Measurements from ENCODE around the gene CFAP77. TPM values are rescaled to one million over a fixed set of nuclear protein-coding genes. Genes with fewer than 3 reads are reported as not detected.

The CFAP77 gene
- total RNA-seq, 2 donors from 2014 or later: not detected

DNA sequence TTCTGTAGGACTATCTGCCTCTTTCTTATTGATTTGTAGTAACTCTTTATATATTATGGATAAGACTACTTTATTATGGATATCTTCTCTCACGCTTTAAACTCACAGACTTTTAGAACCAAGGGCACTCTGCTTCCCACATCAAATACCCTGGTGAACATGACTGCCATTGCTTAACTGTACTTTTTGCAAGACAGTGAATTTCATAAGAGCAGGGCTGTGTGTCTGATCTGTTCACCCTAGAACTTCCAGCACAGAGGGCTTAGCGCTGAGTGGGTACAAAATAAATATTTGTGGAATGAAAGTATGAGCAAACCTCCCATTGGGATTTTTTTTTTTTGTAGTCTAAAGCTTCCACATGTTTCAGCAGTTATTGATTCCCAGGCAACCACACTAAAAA is 84.8 kb downstream of the CFAP77 start:
- TF ChIP-seq, protein P1, sequence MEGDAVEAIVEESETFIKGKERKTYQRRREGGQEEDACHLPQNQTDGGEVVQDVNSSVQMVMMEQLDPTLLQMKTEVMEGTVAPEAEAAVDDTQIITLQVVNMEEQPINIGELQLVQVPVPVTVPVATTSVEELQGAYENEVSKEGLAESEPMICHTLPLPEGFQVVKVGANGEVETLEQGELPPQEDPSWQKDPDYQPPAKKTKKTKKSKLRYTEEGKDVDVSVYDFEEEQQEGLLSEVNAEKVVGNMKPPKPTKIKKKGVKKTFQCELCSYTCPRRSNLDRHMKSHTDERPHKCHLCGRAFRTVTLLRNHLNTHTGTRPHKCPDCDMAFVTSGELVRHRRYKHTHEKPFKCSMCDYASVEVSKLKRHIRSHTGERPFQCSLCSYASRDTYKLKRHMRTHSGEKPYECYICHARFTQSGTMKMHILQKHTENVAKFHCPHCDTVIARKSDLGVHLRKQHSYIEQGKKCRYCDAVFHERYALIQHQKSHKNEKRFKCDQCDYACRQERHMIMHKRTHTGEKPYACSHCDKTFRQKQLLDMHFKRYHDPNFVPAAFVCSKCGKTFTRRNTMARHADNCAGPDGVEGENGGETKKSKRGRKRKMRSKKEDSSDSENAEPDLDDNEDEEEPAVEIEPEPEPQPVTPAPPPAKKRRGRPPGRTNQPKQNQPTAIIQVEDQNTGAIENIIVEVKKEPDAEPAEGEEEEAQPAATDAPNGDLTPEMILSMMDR (IDR thresholded peaks at IDR 0.05): no peak
- H3K4me1 ChIP-seq (ENCODE audit: control insufficient read depth in 1 of 2, low read depth in 2 of 2): no peaks in the 10 kb centered on the region
- no peaks in the 10 kb centered on the region for H3K9me3 ChIP-seq
- ATAC-seq (ENCODE audit: insufficient number of reproducible peaks, low FRiP score, low read depth) (no peak), DNase-seq (ENCODE audit: low spot score) (no peak)
- no peak overlapping the region for H3K27ac ChIP-seq
- H3K36me3 ChIP-seq: no peaks in the 10 kb centered on the region
- no peaks in the 10 kb centered on the region for H3K27me3 ChIP-seq (replicated peaks; ENCODE audit: insufficient read depth)
- no peak overlapping the region for H3K4me3 ChIP-seq

DNA sequence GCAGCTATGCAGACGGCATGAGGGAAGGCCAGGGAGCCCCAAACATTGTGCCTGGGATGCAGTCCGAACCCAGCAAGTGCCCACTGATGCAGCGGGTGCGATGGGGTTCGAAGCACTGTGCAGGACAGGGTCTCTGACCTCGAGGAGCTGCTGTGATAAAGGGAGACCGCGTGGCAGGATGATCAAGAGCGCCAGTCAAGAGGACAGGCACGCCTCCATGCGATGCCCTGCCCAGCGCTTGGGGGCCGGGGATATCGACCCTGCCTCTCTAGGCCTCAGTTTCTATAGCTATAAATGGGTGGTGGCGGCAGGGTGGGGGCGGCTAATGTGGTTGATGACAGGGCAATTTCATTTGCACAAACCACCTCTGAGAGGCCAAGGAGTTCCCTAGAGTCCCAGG is 87.7 kb downstream of the CFAP77 start:
- H3K4me3 ChIP-seq: no peak overlapping the region
- TF ChIP-seq, protein P1 (IDR thresholded peaks at IDR 0.05): no peak
- no peak for ATAC-seq (ENCODE audit: insufficient number of reproducible peaks, low FRiP score, low read depth)
- H3K9me3 ChIP-seq: no peaks in the 10 kb centered on the region
- H3K27me3 ChIP-seq (replicated peaks; ENCODE audit: insufficient read depth): no peaks in the 10 kb centered on the region
- no peak for DNase-seq (ENCODE audit: low spot score)
- H3K27ac ChIP-seq: no peak overlapping the region
- no peaks in the 10 kb centered on the region for H3K36me3 ChIP-seq
- no peaks in the 10 kb centered on the region for H3K4me1 ChIP-seq (ENCODE audit: control insufficient read depth in 1 of 2, low read depth in 2 of 2)

DNA sequence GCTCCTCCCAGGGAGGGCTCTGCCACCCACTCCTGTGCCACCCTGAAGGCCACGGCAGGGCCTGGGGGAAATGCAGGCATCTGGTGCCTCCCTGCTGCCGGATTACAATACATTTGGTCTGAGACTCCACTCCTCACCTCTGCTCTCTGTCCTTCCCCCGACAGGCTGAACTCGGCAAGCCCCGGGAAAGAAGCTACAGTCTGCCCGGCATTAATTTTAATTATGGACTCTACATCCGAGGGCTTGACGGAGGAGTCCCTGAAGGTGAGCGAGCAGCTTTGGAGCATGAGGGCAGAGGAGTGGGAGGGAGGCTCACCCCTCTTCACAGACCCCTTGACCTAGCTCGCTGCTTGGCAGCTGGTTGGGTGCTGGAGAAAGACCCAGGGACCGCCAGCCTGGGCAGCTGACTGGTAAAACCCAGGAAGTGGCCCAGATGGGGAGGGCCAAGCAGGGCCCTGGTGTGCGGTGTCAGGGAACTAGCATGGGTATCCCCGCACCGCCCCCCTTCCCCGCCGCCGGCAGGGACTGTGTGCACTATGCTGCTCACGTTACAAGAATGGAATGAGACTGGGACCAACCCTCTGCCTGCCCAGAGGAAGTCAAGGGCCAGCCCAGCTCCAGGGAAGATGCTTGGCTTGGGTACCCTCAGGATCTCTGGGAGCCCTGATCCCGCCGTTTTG is 88.7 kb downstream of the CFAP77 start:
- TF ChIP-seq, protein P1 (IDR thresholded peaks at IDR 0.05): no peak
- no peaks in the 10 kb centered on the region for H3K27me3 ChIP-seq (replicated peaks; ENCODE audit: insufficient read depth)
- no peak overlapping the region for H3K4me3 ChIP-seq
- DNase-seq (ENCODE audit: low spot score): no peak
- no peaks in the 10 kb centered on the region for H3K9me3 ChIP-seq
- H3K27ac ChIP-seq: no peak overlapping the region
- no peaks in the 10 kb centered on the region for H3K36me3 ChIP-seq
- no peaks in the 10 kb centered on the region for H3K4me1 ChIP-seq (ENCODE audit: control insufficient read depth in 1 of 2, low read depth in 2 of 2)
- no peak for ATAC-seq (ENCODE audit: insufficient number of reproducible peaks, low FRiP score, low read depth)

DNA sequence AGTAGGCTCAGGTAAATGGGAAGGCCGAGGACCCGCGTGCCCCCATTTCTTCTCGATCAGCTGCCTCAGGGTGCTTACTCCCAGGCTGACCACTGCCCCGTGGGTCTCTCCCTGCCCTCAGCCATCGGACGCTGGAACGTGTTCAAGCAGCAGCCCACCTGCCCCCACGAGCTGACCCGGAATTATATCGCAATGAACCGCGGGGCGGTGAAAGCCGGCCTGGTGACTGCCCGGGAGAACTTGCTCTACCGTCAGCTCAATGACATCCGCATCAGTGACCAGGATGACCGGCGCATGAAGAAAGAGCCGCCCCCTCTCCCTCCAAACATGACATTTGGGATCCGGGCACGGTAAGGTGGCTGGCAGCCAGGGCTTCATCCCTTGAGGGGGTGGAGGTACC is 89.2 kb downstream of the CFAP77 start:
- Histone ChIP-seq H3K9me3 (no peaks in the 10 kb centered on the region), H3K27me3 (replicated peaks; ENCODE audit: insufficient read depth) (no peaks in the 10 kb centered on the region), H3K27ac (no peak overlapping the region), H3K36me3 (no peaks in the 10 kb centered on the region), H3K4me3 (no peak overlapping the region), H3K4me1 (ENCODE audit: control insufficient read depth in 1 of 2, low read depth in 2 of 2) (no peaks in the 10 kb centered on the region)
- DNase-seq (ENCODE audit: low spot score) (no peak), ATAC-seq (ENCODE audit: insufficient number of reproducible peaks, low FRiP score, low read depth) (no peak)
- TF ChIP-seq, protein P1 (IDR thresholded peaks at IDR 0.05): no peak

DNA sequence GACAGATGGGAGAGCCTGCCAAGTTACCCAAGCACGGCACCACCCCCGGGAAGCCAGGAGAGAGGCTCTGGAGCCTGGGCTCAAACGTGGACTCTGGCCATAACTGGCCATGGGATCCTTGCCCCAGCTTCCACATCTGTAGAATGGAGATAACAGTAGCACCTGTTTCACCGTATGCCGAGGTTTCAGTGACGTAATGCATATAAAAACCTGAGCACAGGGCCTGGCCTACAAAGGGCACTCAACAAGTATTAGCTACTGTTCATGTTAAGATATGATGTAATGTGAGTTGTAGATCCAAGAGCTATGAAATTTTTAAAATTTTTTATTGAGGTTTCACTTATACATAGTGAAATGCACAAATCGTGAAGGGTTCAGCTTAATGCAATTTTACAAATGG is 90.2 kb downstream of the CFAP77 start:
- H3K4me1 ChIP-seq (ENCODE audit: control insufficient read depth in 1 of 2, low read depth in 2 of 2): no peaks in the 10 kb centered on the region
- H3K27ac ChIP-seq: no peak overlapping the region
- no peaks in the 10 kb centered on the region for H3K36me3 ChIP-seq
- TF ChIP-seq, protein P1 (IDR thresholded peaks at IDR 0.05): no peak
- no peaks in the 10 kb centered on the region for H3K9me3 ChIP-seq
- no peak overlapping the region for H3K4me3 ChIP-seq
- no peaks in the 10 kb centered on the region for H3K27me3 ChIP-seq (replicated peaks; ENCODE audit: insufficient read depth)
- ATAC-seq (ENCODE audit: insufficient number of reproducible peaks, low FRiP score, low read depth): no peak
- DNase-seq (ENCODE audit: low spot score): no peak

All from thoracic aorta (tissue), 2 donors.